DND-41 (cell line): Measurements from ENCODE around the gene PMEPA1.

ENCODE experiments used
- ATAC-seq: fragments of 200-7000 bp; cut with Tn5 transposase; 3 replicates; pipeline ENCODE4 v1.9.1; 2021; ENCODE audit warnings: low read depth; ENCODE audit not compliant: insufficient read depth
- DNase-seq: peaks from one replicate; pipeline ENCODE4 v3.0.0-alpha.2; 2020
- H2AFZ ChIP-seq: 2 replicates; pipeline ENCODE4 v1.6.0; 2012; ENCODE audit warnings: low read depth, low read length
- H3K27ac ChIP-seq: 2 replicates; pipeline ENCODE4 v1.5.1; 2012; ENCODE audit warnings: low read length, inconsistent platforms
- H3K27me3 ChIP-seq: fragments of 200-600 bp; sonication (generic); 2 replicates; pipeline ENCODE4 v1.6.0; 2012; ENCODE audit warnings: low read length, mild to moderate bottlenecking, inconsistent platforms; ENCODE audit not compliant: insufficient read depth, poor library complexity
- H3K36me3 ChIP-seq: 2 replicates; pipeline ENCODE4 v1.5.1; 2012; ENCODE audit warnings: low read length, inconsistent platforms; ENCODE audit not compliant: insufficient read depth
- H3K4me1 ChIP-seq: 2 replicates; pipeline ENCODE4 v1.5.1; 2012; ENCODE audit warnings: mild to moderate bottlenecking, low read length; ENCODE audit not compliant: insufficient read depth
- H3K4me2 ChIP-seq: 2 replicates; pipeline ENCODE4 v1.6.0; 2012; ENCODE audit warnings: mild to moderate bottlenecking, moderate library complexity, low read length, inconsistent platforms; ENCODE audit not compliant: insufficient read depth
- H3K4me3 ChIP-seq, 2 experiments: fragments of 200-600 bp in 1 of 2; shearing (Covaris generic) in 1 of 2; 2 replicates each; pipeline ENCODE4 v1.5.1; 2012 to 2016; ENCODE audit warnings: inconsistent platforms in 2 of 2, low read length in 2 of 2, mild to moderate bottlenecking in 2 of 2, low read depth in 1 of 2, moderate library complexity in 1 of 2
- H3K79me2 ChIP-seq: 2 replicates; pipeline ENCODE4 v1.6.0; 2012; ENCODE audit warnings: low read length, inconsistent platforms; ENCODE audit not compliant: insufficient read depth
- H3K9ac ChIP-seq: 2 replicates; pipeline ENCODE4 v1.6.0; 2012; ENCODE audit warnings: low read depth, mild to moderate bottlenecking, inconsistent platforms, low read length, moderate library complexity
- H3K9me3 ChIP-seq: 2 replicates; pipeline ENCODE4 v1.5.1; 2012; ENCODE audit warnings: low read length, moderate library complexity, mild to moderate bottlenecking, inconsistent platforms; ENCODE audit not compliant: insufficient read depth, severe bottlenecking
- H4K20me1 ChIP-seq: 2 replicates; pipeline ENCODE4 v1.6.0; 2012; ENCODE audit warnings: low read length; ENCODE audit not compliant: insufficient read depth
- CTCF ChIP-seq: IDR thresholded peaks from 2 replicates; pipeline ENCODE4 v1.5.1; 2012; ENCODE audit warnings: borderline replicate concordance, low read length, moderate library complexity, mild to moderate bottlenecking; ENCODE audit not compliant: poor library complexity, severe bottlenecking; ENCODE audit errors: extremely low read depth
- EZH2 ChIP-seq: IDR thresholded peaks from 3 replicates; pipeline ENCODE4 v1.6.1; 2012; ENCODE audit warnings: borderline replicate concordance, low read depth, mild to moderate bottlenecking, moderate library complexity, low read length, inconsistent platforms; ENCODE audit not compliant: severe bottlenecking

The PMEPA1 gene

GRCh38 chr20:57702521-57702920, 7.3 kb downstream of the PMEPA1 start:
- Histone ChIP-seq H3K4me1 (no peaks in the 10 kb centered on the region), H3K4me3 (no peak overlapping the region), H4K20me1 (peaks cover 4% of the 10 kb centered on the region), H3K36me3 (no peaks in the 10 kb centered on the region), H3K79me2 (no peaks in the 10 kb centered on the region), H2AFZ (no peak overlapping the region), H3K4me2 (no peak overlapping the region), H3K27me3 (peaks cover 51% of the 10 kb centered on the region), H3K27ac (no peak overlapping the region), H3K9ac (no peak overlapping the region), H3K9me3 (no peaks in the 10 kb centered on the region)
- ATAC-seq (no peak), DNase-seq (no peak)
- TF ChIP-seq EZH2 (no peak), CTCF (no peak)

GRCh38 chr20:57702091-57702490, 7.7 kb downstream of the PMEPA1 start:
- no peak overlapping the region for H3K27ac ChIP-seq
- H3K4me1 ChIP-seq, result no peaks in the 10 kb centered on the region
- no peak overlapping the region for H2AFZ ChIP-seq
- no peaks in the 10 kb centered on the region for H3K36me3 ChIP-seq
- H3K9me3 ChIP-seq, result no peaks in the 10 kb centered on the region
- no peak overlapping the region for H3K4me3 ChIP-seq
- no peak for DNase-seq
- ATAC-seq, result no peak
- peaks cover 4% of the 10 kb centered on the region for H4K20me1 ChIP-seq
- no peak overlapping the region for H3K9ac ChIP-seq
- peaks cover 53% of the 10 kb centered on the region for H3K27me3 ChIP-seq
- no peak for TF ChIP-seq CTCF
- TF ChIP-seq EZH2, result no peak
- no peak overlapping the region for H3K4me2 ChIP-seq
- H3K79me2 ChIP-seq, result no peaks in the 10 kb centered on the region

- Histone ChIP-seq H4K20me1 (peaks cover 4% of the 10 kb centered on the region), H3K4me3 (no peak overlapping the region), H3K9me3 (no peaks in the 10 kb centered on the region), H3K27ac (no peak overlapping the region), H3K27me3 (peaks cover 57% of the 10 kb centered on the region), H2AFZ (no peak overlapping the region), H3K4me1 (no peaks in the 10 kb centered on the region), H3K9ac (no peak overlapping the region), H3K79me2 (no peaks in the 10 kb centered on the region), H3K36me3 (no peaks in the 10 kb centered on the region), H3K4me2 (no peak overlapping the region)
- no peak for DNase-seq
- TF ChIP-seq CTCF, result no peak
- no peak for TF ChIP-seq EZH2
- ATAC-seq, result no peak
Observed at GRCh38 chr20:57701651-57702050, 8.2 kb downstream of the PMEPA1 start.

GRCh38 chr20:57701090-57701489, 8.7 kb downstream of the PMEPA1 start:
- Histone ChIP-seq H4K20me1 (peaks cover 4% of the 10 kb centered on the region), H3K27ac (no peak overlapping the region), H3K9ac (no peak overlapping the region), H3K4me3 (no peak overlapping the region), H3K9me3 (no peaks in the 10 kb centered on the region), H2AFZ (no peak overlapping the region), H3K4me1 (no peaks in the 10 kb centered on the region), H3K27me3 (peaks cover 56% of the 10 kb centered on the region), H3K36me3 (no peaks in the 10 kb centered on the region), H3K79me2 (no peaks in the 10 kb centered on the region), H3K4me2 (no peak overlapping the region)
- ATAC-seq, result no peak
- no peak for DNase-seq
- TF ChIP-seq EZH2 (no peak), CTCF (no peak)
